Articular chondrocyte of knee joint (primary cell): ENCODE data around the gene RRP9. TPM values are rescaled to one million over a fixed set of nuclear protein-coding genes. Genes with fewer than 3 reads are reported as not detected.

Experiments used
- small RNA-seq: library from RNA; depleted of rRNA; stranded (forward); fragments of <200 nt; gene quantifications from one replicate; pipeline ENCODE3, GENCODE V24; 2012
- total RNA-seq: library from RNA; depleted of rRNA; stranded (reverse); fragments of >200 nt; gene quantifications from 2 replicates; pipeline ENCODE4 v1.2.3, GENCODE V29; 2012

Gene RRP9
- 14.7 and 14.9 TPM in 2 replicates for total RNA-seq

DNA sequence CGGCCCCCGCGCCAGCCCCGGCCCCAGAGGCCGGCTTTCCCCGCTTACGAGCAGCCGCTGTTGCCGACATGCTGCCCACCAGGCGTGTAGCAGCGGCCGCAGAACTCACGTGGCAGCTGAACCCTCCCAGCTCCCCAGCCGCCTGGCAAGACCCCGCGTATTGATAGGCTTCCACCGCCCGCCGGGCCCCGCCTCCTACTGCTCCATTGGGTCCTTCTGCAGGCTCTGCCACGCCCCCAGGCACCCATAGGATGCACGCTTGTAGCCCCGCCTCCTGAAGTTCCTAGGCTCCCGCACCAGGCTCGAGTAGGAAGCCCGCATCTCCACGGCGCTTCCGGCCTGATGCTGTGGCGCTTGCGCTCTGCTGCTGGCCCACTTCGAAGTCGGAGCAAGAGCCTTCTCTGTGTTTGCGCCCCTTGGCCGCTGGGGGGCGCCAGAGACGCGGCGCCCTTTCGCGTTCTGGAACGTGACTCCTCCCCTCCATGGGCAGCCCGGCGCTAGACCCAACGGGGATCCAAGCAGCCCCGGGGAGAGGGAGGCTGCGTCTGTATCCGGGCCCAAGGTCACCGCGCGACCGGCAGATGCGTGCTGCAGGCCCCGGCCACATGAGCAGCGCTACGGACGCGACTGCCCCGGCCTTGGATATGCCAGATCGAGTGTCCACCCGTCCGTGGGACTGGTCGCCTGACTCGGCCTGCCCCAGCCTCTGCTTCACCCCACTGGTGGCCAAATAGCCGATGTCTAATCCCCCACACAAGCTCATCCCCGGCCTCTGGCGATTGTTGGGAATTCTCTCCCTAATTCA lies at the start of gene RRP9, which contains the start of gene PARP3:
TSS of gene RRP9 (minus strand) at position 107 of the 805 bp plus-strand sequence. CDS start at position 70, 37 bp downstream.
TSS of gene PARP3 (plus strand) at position 566 of the 805 bp plus-strand sequence. CDS start 993 bp downstream, outside the sequence.

GRCh38 chr3:51982838-51983577 lies 41.3 kb upstream of the RRP9 start, which contains the start of gene ACY1:
TSS of gene ACY1 (plus strand) at chr3:51983535. CDS start at chr3:51984065, 530 bp downstream.

GRCh38 chr3:51974963-51975851 lies 33.5 kb upstream of the RRP9 start, which contains the start of gene ABHD14A:
TSS of gene ABHD14A (plus strand) at chr3:51975064. CDS start at chr3:51975136, 72 bp downstream.

DNA sequence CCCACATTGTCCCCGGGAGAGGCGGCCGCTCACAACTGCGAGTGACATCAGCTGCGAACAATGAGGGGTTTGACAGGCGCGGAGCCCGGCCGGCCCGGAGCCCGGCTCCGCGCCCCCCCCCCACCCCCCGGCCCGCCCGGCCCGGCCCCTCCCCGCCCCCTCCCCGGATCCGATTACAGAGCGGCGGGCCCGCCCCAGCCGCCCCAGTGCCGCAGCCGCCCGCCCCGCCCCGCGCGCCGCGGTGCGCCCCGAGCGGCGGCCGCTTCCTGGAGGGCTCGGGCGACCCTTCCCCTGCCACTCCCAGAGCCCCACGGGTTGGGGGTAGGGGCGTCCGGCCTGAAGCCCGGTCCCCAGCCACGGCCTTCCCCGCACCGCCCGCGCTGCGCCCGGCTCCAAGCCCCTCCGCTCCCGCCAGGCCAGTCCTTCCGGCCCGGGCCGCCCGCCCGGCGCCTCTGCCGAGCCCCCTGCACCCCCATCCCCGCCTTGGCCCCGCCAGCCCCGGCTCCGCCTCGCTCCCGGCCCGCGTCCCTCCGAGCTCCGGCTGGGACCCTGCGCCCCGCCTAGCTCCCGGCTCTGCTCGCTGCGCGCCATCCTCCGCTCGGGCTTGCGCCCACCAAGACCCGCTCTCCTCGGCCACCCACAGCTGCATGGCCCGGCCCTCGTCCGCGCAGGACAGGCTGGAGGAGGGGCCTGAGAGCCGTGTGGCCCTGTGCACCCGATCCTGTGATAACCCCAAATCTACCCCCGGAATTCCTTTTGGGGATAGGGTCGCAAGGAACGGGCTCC lies 25.9 kb upstream of the RRP9 start, which contains the start of gene PCBP4:
TSS of gene PCBP4 (minus strand) at position 71 of the 786 bp plus-strand sequence. CDS start 6,214 bp downstream, outside the sequence.

GRCh38 chr3:51955175-51955892 lies 13.6 kb upstream of the RRP9 start, which contains the start of gene GPR62:
TSS of gene GPR62 (plus strand) at chr3:51955381. CDS start at chr3:51955653, 272 bp downstream.

Small RNA genes lying within 50 kb of the gene (small RNA-seq; reads per million reads assigned to genes)
- gene AC115284.1, result not detected

Other genes starting within 250 kb of the RRP9 start
- under 0.01 and 0.13 TPM in 2 replicates for gene GRM2, start 234.8 kb downstream of the RRP9 start, total RNA-seq
- gene IQCF6, start 162.7 kb downstream of the RRP9 start, total RNA-seq, result not detected in 2 replicates
- gene IQCF2, start 80.3 kb downstream of the RRP9 start, total RNA-seq, result not detected in 2 replicates
- not detected in 2 replicates for gene IQCF5, start 66.3 kb downstream of the RRP9 start, total RNA-seq
- not detected in 2 replicates for gene IQCF1, start 38.6 kb downstream of the RRP9 start, total RNA-seq
- gene PARP3, start 459 bp upstream of the RRP9 start, total RNA-seq, result 45.6 and 51.9 TPM in 2 replicates
- gene GPR62, start 13.5 kb upstream of the RRP9 start, total RNA-seq, result 0.11 and 0.13 TPM in 2 replicates
- 19.5 and 20.0 TPM in 2 replicates for gene PCBP4, start 25.6 kb upstream of the RRP9 start, total RNA-seq
- gene ABHD14B, start 32.1 kb upstream of the RRP9 start, total RNA-seq, result 28.0 and 39.1 TPM in 2 replicates
- 12.1 and 16.9 TPM in 2 replicates for gene ABHD14A, start 33.2 kb upstream of the RRP9 start, total RNA-seq
- 21.2 and 28.9 TPM in 2 replicates for gene ACY1, start 41.6 kb upstream of the RRP9 start, total RNA-seq
- gene RPL29, start 54.0 kb upstream of the RRP9 start, total RNA-seq, result 966 and 1,076 TPM in 2 replicates
- gene DUSP7, start 114.7 kb upstream of the RRP9 start, total RNA-seq, result 7.8 and 11.4 TPM in 2 replicates
- gene POC1A, start 212.5 kb upstream of the RRP9 start, total RNA-seq, result 4.4 and 5.7 TPM in 2 replicates